OCI-LY3 (cell line): ENCODE measurements around the gene MOB3B.

ENCODE experiments used
- H2AFZ ChIP-seq: fragments of 200-600, 300-600 bp; shearing (Covaris generic); 2 replicates; pipeline ENCODE4 v1.6.0; 2014; ENCODE audit warnings: antibody characterized with exemption, low read depth, low read length
- H3K27ac ChIP-seq: fragments of 200-600, 300-600 bp; sonication (generic); 2 replicates; pipeline ENCODE4 v1.5.1; 2014; ENCODE audit warnings: mild to moderate bottlenecking, low read length, moderate library complexity, mixed read lengths
- H3K27me3 ChIP-seq: fragments of 200-600, 300-600 bp; sonication (generic); 2 replicates; pipeline ENCODE4 v1.6.1; 2014; ENCODE audit warnings: low read depth, low read length, mixed read lengths
- H3K36me3 ChIP-seq: fragments of 200-600, 300-600 bp; sonication (generic); replicated peaks from 2 replicates; pipeline ENCODE3; 2014; ENCODE audit warnings: low read depth, low read length, mixed read lengths
- H3K4me1 ChIP-seq: fragments of 300-600, 200-600 bp; sonication (generic); 2 replicates; pipeline ENCODE4 v1.6.1; 2014; ENCODE audit warnings: low read length, mixed read lengths
- H3K4me2 ChIP-seq: fragments of 200-600, 300-600 bp; sonication (generic); 2 replicates; pipeline ENCODE4 v1.6.1; 2014; ENCODE audit warnings: low read length, mixed read lengths
- H3K4me3 ChIP-seq: fragments of 300-600, 200-600 bp; sonication (generic); 2 replicates; pipeline ENCODE4 v1.5.1; 2014; ENCODE audit warnings: antibody characterized with exemption, mild to moderate bottlenecking, low read length, moderate library complexity
- H3K79me2 ChIP-seq: fragments of 300-600, 200-600 bp; shearing (Covaris generic); 2 replicates; pipeline ENCODE4 v1.6.1; 2014; ENCODE audit warnings: mild to moderate bottlenecking, low read length, mixed read lengths
- H3K9ac ChIP-seq: fragments of 300-600, 200-600 bp; shearing (Covaris generic); 2 replicates; pipeline ENCODE4 v1.6.0; 2014; ENCODE audit warnings: mild to moderate bottlenecking, low read length, moderate library complexity
- H3K9me3 ChIP-seq: fragments of 200-600, 300-600 bp; shearing (Covaris generic); 2 replicates; pipeline ENCODE4 v1.6.1; 2014; ENCODE audit warnings: low read length, mixed read lengths; ENCODE audit not compliant: insufficient read depth
- H4K20me1 ChIP-seq: fragments of 200-600, 300-600 bp; sonication (generic); 2 replicates; pipeline ENCODE4 v1.6.1; 2016; ENCODE audit warnings: low read length, mixed read lengths; ENCODE audit not compliant: insufficient read depth
- EZH2phosphoT487 ChIP-seq: fragments of 200-600 bp; shearing (Covaris generic); IDR thresholded peaks from 2 replicates; pipeline ENCODE4 v1.6.1; 2018; ENCODE audit warnings: antibody characterized with exemption, mixed run types, low read depth
- TF ChIP-seq, protein P1 (sequence below): fragments of 200-600, 300-600 bp; sonication (generic); IDR thresholded peaks from 2 replicates; pipeline ENCODE4 v1.5.1; 2014; ENCODE audit warnings: antibody characterized with exemption, low read length, low read depth

The MOB3B gene

GRCh38 chr9:27292659-27293405 is 236.8 kb downstream of the MOB3B start:
- peaks cover 22% of the 10 kb centered on the region for H3K27me3 ChIP-seq
- H2AFZ ChIP-seq: no peak overlapping the region
- H3K4me1 ChIP-seq: no peaks in the 10 kb centered on the region
- H3K27ac ChIP-seq: no peak overlapping the region
- H3K4me2 ChIP-seq: no peak overlapping the region
- H3K36me3 ChIP-seq: no peaks in the 10 kb centered on the region
- no peak overlapping the region for H3K9ac ChIP-seq
- no peaks in the 10 kb centered on the region for H3K79me2 ChIP-seq
- H4K20me1 ChIP-seq: no peaks in the 10 kb centered on the region
- TF ChIP-seq EZH2phosphoT487: no peak
- H3K9me3 ChIP-seq: no peaks in the 10 kb centered on the region
- H3K4me3 ChIP-seq: no peak overlapping the region

DNA sequence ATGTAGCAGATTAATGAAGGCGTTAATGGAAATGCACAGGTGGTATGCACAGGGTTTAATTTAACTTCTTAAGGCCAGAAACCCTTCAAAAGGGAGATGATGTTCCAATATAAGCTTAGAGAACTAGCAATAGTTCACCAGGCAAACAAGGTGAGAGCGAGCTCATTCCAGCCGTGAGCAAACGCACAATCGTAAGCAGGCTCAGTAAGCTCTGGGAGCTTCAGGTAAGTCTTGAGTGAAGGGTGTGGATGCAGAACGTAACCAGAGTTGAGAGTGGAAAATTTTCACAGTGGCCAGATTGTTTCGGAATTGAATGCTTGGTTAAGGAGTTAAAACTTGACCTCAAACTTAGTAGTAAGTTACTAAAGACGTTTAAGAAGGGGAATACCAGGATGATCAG is 238.3 kb downstream of the MOB3B start:
- Histone ChIP-seq H2AFZ (no peak overlapping the region), H3K27ac (no peak overlapping the region), H3K79me2 (no peaks in the 10 kb centered on the region), H3K9ac (no peak overlapping the region), H3K4me3 (no peak overlapping the region), H3K4me2 (no peak overlapping the region), H3K9me3 (no peaks in the 10 kb centered on the region), H4K20me1 (no peaks in the 10 kb centered on the region), H3K4me1 (no peaks in the 10 kb centered on the region), H3K36me3 (no peaks in the 10 kb centered on the region), H3K27me3 (peaks cover 27% of the 10 kb centered on the region)
- no peak for TF ChIP-seq EZH2phosphoT487
- TF ChIP-seq, protein P1, sequence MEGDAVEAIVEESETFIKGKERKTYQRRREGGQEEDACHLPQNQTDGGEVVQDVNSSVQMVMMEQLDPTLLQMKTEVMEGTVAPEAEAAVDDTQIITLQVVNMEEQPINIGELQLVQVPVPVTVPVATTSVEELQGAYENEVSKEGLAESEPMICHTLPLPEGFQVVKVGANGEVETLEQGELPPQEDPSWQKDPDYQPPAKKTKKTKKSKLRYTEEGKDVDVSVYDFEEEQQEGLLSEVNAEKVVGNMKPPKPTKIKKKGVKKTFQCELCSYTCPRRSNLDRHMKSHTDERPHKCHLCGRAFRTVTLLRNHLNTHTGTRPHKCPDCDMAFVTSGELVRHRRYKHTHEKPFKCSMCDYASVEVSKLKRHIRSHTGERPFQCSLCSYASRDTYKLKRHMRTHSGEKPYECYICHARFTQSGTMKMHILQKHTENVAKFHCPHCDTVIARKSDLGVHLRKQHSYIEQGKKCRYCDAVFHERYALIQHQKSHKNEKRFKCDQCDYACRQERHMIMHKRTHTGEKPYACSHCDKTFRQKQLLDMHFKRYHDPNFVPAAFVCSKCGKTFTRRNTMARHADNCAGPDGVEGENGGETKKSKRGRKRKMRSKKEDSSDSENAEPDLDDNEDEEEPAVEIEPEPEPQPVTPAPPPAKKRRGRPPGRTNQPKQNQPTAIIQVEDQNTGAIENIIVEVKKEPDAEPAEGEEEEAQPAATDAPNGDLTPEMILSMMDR: no peak

DNA sequence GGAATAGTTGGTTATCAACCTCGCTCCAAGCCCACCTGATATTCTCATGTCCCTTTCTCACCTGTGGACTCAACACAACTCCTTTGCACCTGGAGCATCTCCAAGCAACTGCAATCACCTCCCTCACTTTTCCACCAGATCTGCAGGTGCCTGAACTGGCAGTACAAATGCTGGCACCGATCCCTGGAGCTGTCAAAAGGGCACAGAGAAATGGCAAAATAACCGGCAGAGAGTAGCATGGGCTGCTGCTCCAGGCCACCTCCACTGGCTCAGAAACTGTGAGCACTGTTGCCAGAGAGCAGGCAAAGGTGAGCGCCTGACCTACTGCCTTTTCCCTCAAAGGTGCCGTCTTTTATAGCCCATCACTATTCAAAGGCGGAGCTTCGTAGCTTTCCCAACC is 247.3 kb downstream of the MOB3B start:
- H3K79me2 ChIP-seq: no peaks in the 10 kb centered on the region
- no peak for TF ChIP-seq EZH2phosphoT487
- TF ChIP-seq, protein P1: no peak
- no peaks in the 10 kb centered on the region for H3K9me3 ChIP-seq
- no peak overlapping the region for H3K27ac ChIP-seq
- H3K4me3 ChIP-seq: no peak overlapping the region
- peaks cover 17% of the 10 kb centered on the region for H3K27me3 ChIP-seq
- no peak overlapping the region for H2AFZ ChIP-seq
- no peaks in the 10 kb centered on the region for H3K36me3 ChIP-seq
- no peak overlapping the region for H3K9ac ChIP-seq
- H4K20me1 ChIP-seq: no peaks in the 10 kb centered on the region
- no peak overlapping the region for H3K4me2 ChIP-seq
- peaks cover 9% of the 10 kb centered on the region for H3K4me1 ChIP-seq

DNA sequence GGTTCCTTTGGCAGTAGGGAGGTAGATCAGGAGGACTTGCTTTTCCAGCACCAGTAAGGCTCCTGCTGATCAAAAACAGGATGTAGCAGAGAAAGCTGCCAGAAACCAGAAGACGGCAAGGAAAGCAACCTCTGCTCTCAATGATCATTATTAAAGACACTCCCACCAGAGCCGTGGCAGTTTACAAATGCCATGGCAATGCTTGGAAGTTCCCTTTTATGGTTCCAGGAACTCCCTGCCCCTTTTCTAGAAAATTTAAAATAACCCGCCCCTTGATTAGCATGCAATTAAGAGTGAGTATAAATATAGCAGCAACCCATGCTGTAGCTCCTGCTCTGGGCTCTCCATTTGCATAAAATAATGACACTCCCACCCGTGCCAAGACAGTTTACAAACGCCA is 248.8 kb downstream of the MOB3B start:
- no peaks in the 10 kb centered on the region for H3K79me2 ChIP-seq
- H3K4me1 ChIP-seq: peaks cover 12% of the 10 kb centered on the region
- no peaks in the 10 kb centered on the region for H3K36me3 ChIP-seq
- peak overlapping the region; percentile 67 for H3K4me2 ChIP-seq
- peaks cover 10% of the 10 kb centered on the region; the same call in 1 of the 2 replicates for H3K27me3 ChIP-seq
- 0 out of 2 replicates have a peak overlapping the region, but pooled peaks have one; percentile 29 for H2AFZ ChIP-seq
- no peaks in the 10 kb centered on the region for H3K9me3 ChIP-seq
- no peaks in the 10 kb centered on the region for H4K20me1 ChIP-seq
- peak overlapping the region; percentile 49 for H3K4me3 ChIP-seq
- no peak overlapping the region for H3K9ac ChIP-seq
- H3K27ac ChIP-seq: no peak overlapping the region
- no peak for TF ChIP-seq EZH2phosphoT487
- TF ChIP-seq, protein P1: no peak
